HepG2 (cell line): ENCODE measurements around the gene C17orf58. TPM values are rescaled to one million over a fixed set of nuclear protein-coding genes. Genes with fewer than 3 reads are reported as not detected.
A peak's percentile ranks its signal among the peaks of the same experiment; 100 is the strongest.

ENCODE experiments used
- POGZ ChIP-seq: sonication (generic); formaldehyde crosslinking; IDR thresholded peaks from 2 replicates; pipeline ENCODE4 v1.4.0; 2020; ENCODE audit warnings: mild to moderate bottlenecking, missing genetic modification reagents
- SP5 ChIP-seq: IDR thresholded peaks from 2 replicates; pipeline ENCODE4 v1.6.1; 2016; ENCODE audit warnings: low read depth, borderline replicate concordance
- ZMYM2 ChIP-seq: sonication (generic); formaldehyde crosslinking; IDR thresholded peaks from 2 replicates; pipeline ENCODE4 v1.8.0; 2022; ENCODE audit warnings: mild to moderate bottlenecking, missing genetic modification reagents
- ZNF280D ChIP-seq: sonication (generic); formaldehyde crosslinking; IDR thresholded peaks from 2 replicates; pipeline ENCODE4 v1.5.1; 2020; ENCODE audit warnings: mild to moderate bottlenecking, missing genetic modification reagents
- ZNF501 ChIP-seq: sonication (generic); formaldehyde crosslinking; IDR thresholded peaks from 2 replicates; pipeline ENCODE4 v1.5.1; 2020; ENCODE audit warnings: mild to moderate bottlenecking, moderate library complexity, missing genetic modification reagents
- ZNF709 ChIP-seq: sonication (generic); formaldehyde crosslinking; IDR thresholded peaks from 2 replicates; pipeline ENCODE4 v1.5.0; 2020; ENCODE audit warnings: mild to moderate bottlenecking, missing genetic modification reagents
- polyA plus RNA-seq, 8 experiments: library from polyadenylated mRNA; depleted of rRNA in 3 of 8; stranded (reverse) in 7 of 8; unstranded in 1 of 8; fragments of >200 nt; fragmentation: Illumina TruSeq in 4 of 8; extraction: Trizol in 4 of 8; gene quantifications; 2 replicates each; pipeline versions ENCODE4 v1.2.1 to v1.2.3, GENCODE V29; 2011 to 2016; ENCODE audit warnings: low read depth in 4 of 8, missing spikeins in 1 of 8, mixed read lengths in 1 of 8; ENCODE audit not compliant: insufficient read depth in 1 of 8
- total RNA-seq, 5 experiments: library from RNA; depleted of rRNA; stranded (reverse); fragments of >200 nt; fragmentation: Illumina TruSeq; extraction: Trizol; gene quantifications; 2 replicates each; pipeline ENCODE4 v1.2.3, GENCODE V29; 2016; ENCODE audit warnings: low read depth in 1 of 5
- TF ChIP-seq, protein P1 (sequence below): IDR thresholded peaks from 2 replicates; pipeline ENCODE4 v1.6.1; 2012; ENCODE audit warnings: inconsistent platforms
- TF ChIP-seq, protein P2 (sequence below): sonication (generic); formaldehyde crosslinking; IDR thresholded peaks from 2 replicates; pipeline ENCODE4 v1.8.0; 2022; ENCODE audit warnings: mild to moderate bottlenecking, missing genetic modification reagents, borderline replicate concordance

Gene C17orf58
- total and polyA plus RNA-seq, 2 of the 13 experiments (the other 11 are each of a cell fraction or from before 2014, with no cell fraction given), result 15.6 to 15.8 TPM

GRCh38 chr17:67993998-67994361 lies 2.3 kb downstream of the C17orf58 start (continued):
- TF ChIP-seq ZNF280D (CRISPR knock-in tag), result 0 out of 2 replicates have a peak, but pooled peaks have one; percentile 28
- 0 out of 2 replicates have a peak, but pooled peaks have one; percentile 60 for TF ChIP-seq ZMYM2
- TF ChIP-seq, protein P1, sequence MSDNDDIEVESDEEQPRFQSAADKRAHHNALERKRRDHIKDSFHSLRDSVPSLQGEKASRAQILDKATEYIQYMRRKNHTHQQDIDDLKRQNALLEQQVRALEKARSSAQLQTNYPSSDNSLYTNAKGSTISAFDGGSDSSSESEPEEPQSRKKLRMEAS, result peak; percentile 80
- 0 out of 2 replicates have a peak, but pooled peaks have one; percentile 10 for TF ChIP-seq SP5
- peak; percentile 63; the same call in 1 of the 2 replicates for TF ChIP-seq POGZ (CRISPR knock-in tag)
- peak; percentile 63; the same call in 1 of the 2 replicates for TF ChIP-seq ZNF709 (CRISPR knock-in tag)
- TF ChIP-seq, protein P2, sequence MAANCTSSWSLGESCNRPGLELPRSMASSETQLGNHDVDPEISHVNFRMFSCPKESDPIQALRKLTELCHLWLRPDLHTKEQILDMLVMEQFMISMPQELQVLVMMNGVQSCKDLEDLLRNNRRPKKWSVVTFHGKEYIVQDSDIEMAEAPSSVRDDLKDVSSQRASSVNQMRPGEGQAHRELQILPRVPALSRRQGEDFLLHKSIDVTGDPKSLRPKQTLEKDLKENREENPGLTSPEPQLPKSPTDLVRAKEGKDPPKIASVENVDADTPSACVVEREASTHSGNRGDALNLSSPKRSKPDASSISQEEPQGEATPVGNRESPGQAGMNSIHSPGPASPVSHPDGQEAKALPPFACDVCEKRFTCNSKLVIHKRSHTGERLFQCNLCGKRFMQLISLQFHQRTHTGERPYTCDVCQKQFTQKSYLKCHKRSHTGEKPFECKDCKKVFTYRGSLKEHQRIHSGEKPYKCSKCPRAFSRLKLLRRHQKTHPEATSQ, result 0 out of 2 replicates have a peak, but pooled peaks have one; percentile 60
- no peak for TF ChIP-seq ZNF501 (CRISPR knock-in tag)
